ENCODE results near the gene CD83.

DNA sequence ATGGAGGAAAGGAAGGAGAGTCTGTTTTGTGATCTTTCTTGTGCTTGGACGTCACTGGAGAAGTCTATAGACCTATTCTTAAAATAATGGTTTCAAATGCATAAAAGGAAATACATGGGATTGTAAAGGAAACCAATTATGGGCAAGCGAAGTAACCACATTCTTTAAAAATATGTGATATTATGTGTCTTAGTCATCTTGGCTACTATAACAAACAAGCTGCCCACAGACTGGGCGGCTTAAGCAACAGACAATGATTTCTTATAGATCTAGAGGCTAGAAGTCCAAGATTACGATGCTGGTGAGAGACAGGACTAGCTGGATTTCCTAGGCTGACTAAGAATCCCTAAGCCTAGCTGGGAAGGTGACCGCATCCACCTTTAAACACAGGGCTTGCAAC, 49.4 kb upstream of the CD83 start:
- TF ChIP-seq, protein P1, sequence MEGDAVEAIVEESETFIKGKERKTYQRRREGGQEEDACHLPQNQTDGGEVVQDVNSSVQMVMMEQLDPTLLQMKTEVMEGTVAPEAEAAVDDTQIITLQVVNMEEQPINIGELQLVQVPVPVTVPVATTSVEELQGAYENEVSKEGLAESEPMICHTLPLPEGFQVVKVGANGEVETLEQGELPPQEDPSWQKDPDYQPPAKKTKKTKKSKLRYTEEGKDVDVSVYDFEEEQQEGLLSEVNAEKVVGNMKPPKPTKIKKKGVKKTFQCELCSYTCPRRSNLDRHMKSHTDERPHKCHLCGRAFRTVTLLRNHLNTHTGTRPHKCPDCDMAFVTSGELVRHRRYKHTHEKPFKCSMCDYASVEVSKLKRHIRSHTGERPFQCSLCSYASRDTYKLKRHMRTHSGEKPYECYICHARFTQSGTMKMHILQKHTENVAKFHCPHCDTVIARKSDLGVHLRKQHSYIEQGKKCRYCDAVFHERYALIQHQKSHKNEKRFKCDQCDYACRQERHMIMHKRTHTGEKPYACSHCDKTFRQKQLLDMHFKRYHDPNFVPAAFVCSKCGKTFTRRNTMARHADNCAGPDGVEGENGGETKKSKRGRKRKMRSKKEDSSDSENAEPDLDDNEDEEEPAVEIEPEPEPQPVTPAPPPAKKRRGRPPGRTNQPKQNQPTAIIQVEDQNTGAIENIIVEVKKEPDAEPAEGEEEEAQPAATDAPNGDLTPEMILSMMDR (IDR thresholded peaks at IDR 0.05): no peak
- no peak for TF ChIP-seq POLR2A (IDR thresholded peaks at IDR 0.05)
- no peak for TF ChIP-seq EP300 (IDR thresholded peaks at IDR 0.05; ENCODE audit: low read depth)
- TF ChIP-seq POLR2AphosphoS5 (IDR thresholded peaks at IDR 0.05): no peak
